HG03066 (cell line): ENCODE results near the gene UGT1A4.
"Not testable (repeated sequence)": the region's sequence is repeated elsewhere in the genome, so short reads cannot be mapped to it uniquely, and the experiment has no call there.

Experiments used
- ATAC-seq: cut with Tn5 transposase; IDR thresholded peaks from one replicate; pipeline ENCODE4 v1.9.1; 2021; ENCODE audit warnings: low read depth; ENCODE audit not compliant: unreplicated experiment

UGT1A4 gene

GRCh38 chr2:233699424-233700027 is 19.0 kb upstream of the UGT1A4 start:
- ATAC-seq, result no peak

- ATAC-seq, result no peak
Measured at GRCh38 chr2:233700028-233700635, 18.4 kb upstream of the UGT1A4 start.

GRCh38 chr2:233700842-233701241 is 17.7 kb upstream of the UGT1A4 start:
- ATAC-seq, result not testable (repeated sequence)

DNA sequence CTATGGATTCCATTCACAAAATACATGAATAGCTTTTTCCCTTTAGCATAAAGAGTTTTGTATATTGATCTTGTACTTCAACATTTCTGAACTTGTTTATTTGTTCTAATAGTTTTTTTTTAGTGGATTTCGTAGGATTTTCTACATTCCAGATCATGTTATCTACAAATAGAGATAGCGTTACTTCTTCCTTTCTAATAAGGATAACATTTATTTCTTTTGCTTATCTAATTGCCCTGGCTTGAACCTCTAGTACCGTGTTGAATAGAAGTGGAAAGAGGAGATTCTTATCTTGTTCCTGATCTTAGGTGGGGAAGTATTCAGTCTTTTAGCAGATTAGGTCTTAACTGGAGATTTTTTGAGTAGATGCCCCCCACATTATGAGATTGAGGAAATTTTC is 16.3 kb upstream of the UGT1A4 start:
- no peak for ATAC-seq

GRCh38 chr2:233705911-233706506 is 12.5 kb upstream of the UGT1A4 start:
- no peak for ATAC-seq

DNA sequence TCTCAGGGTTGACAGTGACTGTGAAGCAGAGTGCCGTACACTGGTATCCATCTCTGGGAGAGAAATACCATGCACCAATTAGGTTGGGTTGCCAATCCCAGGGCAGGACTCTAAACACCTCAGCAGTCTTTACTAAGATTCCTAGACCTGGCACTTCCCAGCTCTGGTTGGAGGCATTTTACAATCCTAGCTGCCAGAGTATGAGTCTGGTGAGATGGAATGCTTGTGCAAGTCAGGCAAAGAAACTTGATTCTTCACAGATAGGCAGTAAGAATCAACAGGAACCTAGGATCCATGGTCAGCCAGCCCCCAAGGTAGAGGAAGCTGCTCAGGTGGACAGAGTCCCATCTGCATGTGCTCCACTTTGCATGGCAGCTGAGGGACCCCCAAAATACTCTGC is 11.8 kb upstream of the UGT1A4 start:
- no peak for ATAC-seq

DNA sequence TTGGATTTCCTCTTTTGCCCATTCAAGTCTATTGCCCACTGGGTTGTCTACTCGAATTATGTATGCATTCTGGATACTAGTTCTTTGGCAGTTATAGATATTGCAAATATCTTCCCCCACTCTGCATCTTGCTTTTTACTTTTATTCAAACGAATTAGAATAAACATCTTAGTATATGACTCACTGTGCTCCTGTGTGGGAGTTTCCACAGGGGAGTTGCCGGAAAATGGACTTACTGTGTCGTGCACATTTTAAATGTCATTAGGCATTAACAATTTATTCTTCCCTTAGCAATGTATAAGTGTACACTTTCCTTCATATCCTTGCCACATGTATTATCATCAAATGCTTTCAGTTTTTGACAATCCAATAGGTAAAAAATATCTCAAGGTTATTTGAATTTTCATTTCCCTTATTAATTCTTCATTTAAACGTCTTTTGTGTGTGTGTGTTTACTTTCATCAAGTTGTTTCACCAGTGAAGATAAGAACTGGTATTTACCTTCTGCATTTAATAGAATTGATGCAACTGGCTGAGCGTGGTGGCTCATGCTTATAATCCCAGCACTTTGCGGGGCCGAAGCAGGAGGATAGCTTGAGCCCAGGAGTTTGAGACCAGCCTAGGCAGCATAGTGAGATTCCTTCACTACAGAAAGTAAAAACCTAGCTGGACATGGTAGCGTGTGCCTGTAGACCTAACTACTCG is 10.4 kb upstream of the UGT1A4 start:
- ATAC-seq, result no peak

DNA sequence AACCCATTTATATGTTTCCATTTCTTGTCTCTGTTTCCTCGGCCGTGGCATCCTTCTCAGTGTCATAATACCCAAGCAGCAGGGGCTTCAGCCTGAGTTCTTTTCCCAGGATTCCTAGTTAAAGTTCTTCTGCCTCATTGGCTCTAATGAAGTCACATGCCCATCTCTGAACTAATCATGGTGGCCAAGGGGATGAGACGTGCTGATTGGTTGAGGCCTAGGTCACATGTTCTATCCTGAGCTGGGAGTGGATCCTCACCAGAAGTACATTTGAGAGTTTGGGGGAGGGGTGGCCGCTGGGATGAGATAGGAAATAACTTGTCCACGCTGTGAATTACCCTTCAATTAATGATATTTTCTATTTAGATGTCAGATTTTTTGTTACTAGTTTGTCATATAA is 9.6 kb upstream of the UGT1A4 start:
- ATAC-seq, result no peak

DNA sequence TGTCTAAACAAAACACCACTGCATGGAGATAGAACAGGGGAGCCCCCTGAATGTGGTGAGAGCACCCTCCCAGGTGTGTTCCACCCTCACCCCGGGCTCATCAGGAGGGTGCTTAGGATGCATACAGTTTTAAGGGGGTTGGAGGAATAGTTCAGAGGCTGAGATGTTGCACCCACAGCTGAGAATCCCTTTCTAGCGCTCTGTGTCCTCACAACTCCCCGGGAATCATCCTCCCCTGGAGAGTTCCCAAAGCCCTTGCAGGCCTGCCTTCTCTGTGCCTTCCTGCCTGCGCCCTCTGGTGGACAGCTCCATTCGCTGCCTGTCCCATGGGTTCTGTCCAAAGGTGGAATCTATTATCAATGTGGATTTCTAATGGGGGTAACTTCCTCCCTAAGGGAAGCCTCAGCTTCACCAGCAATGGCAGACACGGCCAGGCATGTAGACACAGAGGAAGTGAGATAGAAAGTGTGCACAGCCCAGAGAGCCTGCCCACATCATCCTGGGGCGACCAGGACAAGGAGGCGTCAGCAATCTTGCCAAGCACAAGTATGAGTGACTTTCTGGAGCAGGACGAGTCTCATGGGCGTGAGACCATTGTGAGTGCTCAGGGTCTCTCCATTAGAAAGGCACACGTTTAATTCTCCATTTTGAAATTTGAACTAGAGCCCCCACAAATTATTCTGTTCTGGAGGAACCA is 7.1 kb upstream of the UGT1A4 start:
- ATAC-seq, result no peak

- no peak for ATAC-seq
Measured at GRCh38 chr2:233712611-233713261, 5.8 kb upstream of the UGT1A4 start, which contains the start of gene UGT1A5. Gene UGT1A5, plus strand, starts transcription at chr2:233712907. Its CDS starts 85 bp downstream, at chr2:233712992.

DNA sequence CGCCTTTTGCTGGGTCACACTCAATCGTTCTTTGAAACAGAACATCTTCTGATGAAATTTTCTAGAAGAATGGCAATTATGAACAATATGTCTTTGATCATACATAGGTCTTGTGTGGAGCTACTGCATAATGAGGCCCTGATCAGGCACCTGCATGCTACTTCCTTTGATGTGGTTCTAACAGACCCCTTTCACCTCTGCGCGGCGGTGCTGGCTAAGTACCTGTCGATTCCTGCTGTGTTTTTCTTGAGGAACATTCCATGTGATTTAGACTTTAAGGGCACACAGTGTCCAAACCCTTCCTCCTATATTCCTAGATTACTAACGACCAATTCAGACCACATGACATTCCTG is 5.3 kb upstream of the UGT1A4 start:
- ATAC-seq, result no peak

GRCh38 chr2:233714121-233714520 is 4.4 kb upstream of the UGT1A4 start:
- ATAC-seq, result no peak

GRCh38 chr2:233728723-233729301 is 10.3 kb downstream of the UGT1A4 start, which contains the start of gene UGT1A3:
Gene UGT1A3, plus strand, starts transcription at chr2:233729042. Its CDS starts 85 bp downstream, at chr2:233729127.
- ATAC-seq, result no peak

DNA sequence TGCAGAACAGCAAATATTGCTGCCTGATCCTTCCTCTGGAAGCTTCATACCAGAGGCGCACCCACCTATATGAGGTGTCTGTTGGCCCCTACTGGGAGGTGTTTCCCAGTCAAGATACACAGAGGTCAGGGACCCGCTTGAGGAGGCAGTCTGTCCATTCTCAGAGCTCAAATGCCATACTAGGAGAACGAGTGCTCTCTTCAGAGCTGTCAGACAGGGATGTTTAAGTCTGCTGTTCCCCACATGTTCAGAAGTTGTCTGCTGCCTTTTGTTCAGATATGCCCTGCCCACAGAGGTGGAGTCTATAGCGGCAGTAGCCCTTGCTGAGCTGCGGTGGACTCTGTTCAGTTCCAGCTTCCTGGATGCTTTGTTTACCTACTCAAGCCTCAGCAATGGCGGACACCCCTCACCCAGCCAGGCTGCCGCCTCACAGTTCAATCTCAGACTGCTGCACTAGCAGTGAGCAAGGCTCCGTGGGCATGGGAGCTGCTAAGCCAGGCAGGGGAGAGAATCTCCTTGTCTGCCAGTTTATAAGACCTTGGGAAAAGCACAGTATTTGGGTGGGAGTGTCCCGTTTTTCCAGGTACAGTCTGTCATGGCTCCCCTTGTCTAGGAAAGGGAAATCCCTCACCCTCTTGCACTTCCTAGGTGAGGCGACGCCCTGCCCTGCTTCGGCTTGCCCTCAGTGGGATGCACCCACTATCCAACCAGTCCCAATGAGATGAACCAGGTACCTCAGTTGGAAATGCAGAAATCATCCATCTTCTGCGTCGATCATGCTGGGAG is 18.5 kb downstream of the UGT1A4 start:
- ATAC-seq, result not testable (repeated sequence)

- no peak for ATAC-seq
Measured at GRCh38 chr2:233740870-233741269, 22.3 kb downstream of the UGT1A4 start.

DNA sequence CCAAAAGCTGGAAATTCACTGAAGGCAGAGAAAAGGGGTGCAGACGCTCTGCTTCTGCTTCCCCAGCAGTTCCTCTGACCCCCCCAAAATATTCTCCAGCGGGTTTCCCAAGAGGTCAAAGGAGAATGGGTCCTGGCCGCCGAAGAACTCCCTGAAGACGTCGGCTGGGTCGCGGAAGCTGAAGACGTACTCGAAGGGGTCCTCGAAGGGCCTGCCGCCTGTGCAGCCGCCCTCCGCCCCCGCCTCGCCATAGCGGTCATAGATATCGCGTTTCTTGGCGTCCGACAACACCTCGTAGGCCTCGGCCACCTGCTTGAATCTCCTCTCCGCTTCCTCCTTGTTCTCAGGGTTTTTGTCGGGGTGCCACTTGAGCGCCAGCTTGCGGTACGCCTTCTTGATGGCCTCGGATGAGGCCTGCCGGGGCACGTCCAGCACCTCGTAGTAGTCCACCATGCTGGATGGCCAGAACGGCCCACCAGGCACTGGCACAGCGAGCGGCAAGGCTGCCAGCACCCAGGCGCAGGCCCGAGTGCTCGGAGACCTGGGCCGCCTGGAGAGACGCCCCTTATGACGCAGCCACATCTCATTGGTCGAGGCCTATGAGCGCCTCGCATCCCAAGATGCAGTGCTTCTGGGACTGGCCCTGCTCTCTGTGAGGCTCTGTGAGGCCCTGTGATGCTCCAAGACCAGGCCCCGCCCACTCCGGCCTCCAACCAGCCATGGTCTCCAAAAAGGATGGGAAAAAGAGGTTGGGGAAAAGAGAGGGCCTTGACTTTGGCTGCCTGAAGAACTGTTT is 25.1 kb downstream of the UGT1A4 start:
- no peak for ATAC-seq

- no peak for ATAC-seq
Measured at GRCh38 chr2:233745073-233745755, 26.7 kb downstream of the UGT1A4 start.

DNA sequence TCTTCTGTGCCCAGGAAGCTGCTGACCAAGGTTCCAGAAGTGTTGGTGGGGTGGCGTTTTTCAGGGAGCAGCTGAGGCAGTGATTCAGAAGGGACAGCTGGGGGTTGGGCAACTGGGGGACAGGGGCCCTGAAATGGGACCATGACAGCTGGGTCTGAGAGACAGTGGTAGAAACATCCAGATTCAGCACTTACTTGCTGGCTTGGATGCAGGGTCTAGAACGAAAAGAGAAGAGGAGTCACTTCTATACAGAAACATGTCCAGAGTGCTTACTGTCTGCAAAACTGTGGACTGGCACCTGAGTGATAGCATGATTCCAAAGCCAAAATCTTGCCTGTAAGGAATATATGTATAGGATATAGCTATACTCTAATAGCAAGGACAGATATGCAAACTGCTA is 27.3 kb downstream of the UGT1A4 start:
- not testable (repeated sequence) for ATAC-seq
